Testis (tissue), 3 donors: ENCODE measurements around the gene PLET1. TPM values are rescaled to one million over a fixed set of nuclear protein-coding genes. Genes with fewer than 3 reads are reported as not detected.

Experiments used
- DNase-seq: peaks from one replicate; pipeline ENCODE4 v3.0.0-alpha.2; 2019
- H3K27ac ChIP-seq, 2 donors: fragments of 200-600 bp; sonication (generic); one replicate each; pipeline ENCODE4 v1.5.1; 2019
- H3K27me3 ChIP-seq: fragments of 200-600 bp; sonication (generic); one replicate; pipeline ENCODE4 v1.5.1; 2019
- H3K36me3 ChIP-seq: fragments of 200-600 bp; sonication (generic); one replicate; pipeline ENCODE4 v1.5.1; 2017; ENCODE audit warnings: low read depth; ENCODE audit errors: missing control alignments
- H3K4me1 ChIP-seq: fragments of 200-600 bp; sonication (generic); one replicate; pipeline ENCODE4 v1.5.1; 2019
- H3K4me3 ChIP-seq, 2 donors: fragments of 200-600 bp; sonication (generic); one replicate each; pipeline ENCODE4 v1.5.1; 2017 to 2019
- H3K9me3 ChIP-seq: fragments of 200-600 bp; sonication (generic); one replicate; pipeline ENCODE4 v1.5.1; 2017
- CTCF ChIP-seq, 3 experiments: fragments of 450-650 bp in 2 of 3; fragments of 200-600 bp in 1 of 3; sonication (generic) in 1 of 3; IDR thresholded peaks; one replicate each; pipeline ENCODE4 v1.5.1; 2016 to 2019; ENCODE audit warnings: antibody characterized with exemption in 3 of 3, mild to moderate bottlenecking in 2 of 3, moderate library complexity in 1 of 3
- POLR2A ChIP-seq: fragments of 450-650 bp; IDR thresholded peaks from one replicate; pipeline ENCODE4 v1.6.1; 2017; ENCODE audit warnings: antibody characterized with exemption, mild to moderate bottlenecking, moderate library complexity
- WGBS, 2 donors: methylation state at CpG; one replicate each; pipeline ENCODE4 v1.1.5; 2018; 5-methylcytosine and 5-hydroxymethylcytosine counted together
- intact Hi-C: fragments of 100-400 bp; cut with DNase I; formaldehyde crosslinking; loops from one replicate; pipeline ENCODE4 v1.15.1; 2023; ENCODE audit warnings: low total_unique reads
- polyA plus RNA-seq: library from polyadenylated mRNA; stranded (reverse); fragments of 350-450 nt; fragmentation: Illumina TruSeq; extraction: RNeasy Lipid Tissue Mini Kit (QIAGEN cat#74804); gene quantifications from one replicate; pipeline ENCODE4 v1.2.3, GENCODE V29; 2014; ENCODE audit warnings: low read depth, low replicate concordance; ENCODE audit not compliant: insufficient read depth
- total RNA-seq, 2 donors: library from RNA; depleted of rRNA; stranded (reverse); fragments of >200 nt; gene quantifications; one replicate each; pipeline ENCODE4 v1.2.3, GENCODE V29; 2016

PLET1 gene
- total and polyA plus RNA-seq, 3 donors from 2014 or later, result not detected

- Histone ChIP-seq H3K4me3 (no peak overlapping the region), H3K36me3 (no peaks in the 10 kb centered on the region), H3K27ac (no peak overlapping the region), H3K4me1 (peaks cover 3% of the 10 kb centered on the region), H3K27me3 (no peaks in the 10 kb centered on the region), H3K9me3 (no peaks in the 10 kb centered on the region)
- TF ChIP-seq CTCF (IDR thresholded peaks at IDR 0.05) (no peak), POLR2A (no peak)
- intact Hi-C loops, result no loop called here
- no peak for DNase-seq
- 94 to 100% methylated on average over 3 of the region's 3 CpGs for WGBS, 2 donors
Measured at GRCh38 chr11:112253605-112254242, 6.9 kb downstream of the PLET1 start.

GRCh38 chr11:112249871-112250610 lies 10.6 kb downstream of the PLET1 start:
- intact Hi-C loops, result no loop called here
- DNase-seq, result no peak
- no peak overlapping the region for H3K27ac ChIP-seq
- TF ChIP-seq CTCF (IDR thresholded peaks at IDR 0.05), result no peak
- no peak for TF ChIP-seq POLR2A
- no peaks in the 10 kb centered on the region for H3K27me3 ChIP-seq
- H3K36me3 ChIP-seq, result no peaks in the 10 kb centered on the region
- H3K4me1 ChIP-seq, result peaks cover 4% of the 10 kb centered on the region
- no peaks in the 10 kb centered on the region for H3K9me3 ChIP-seq
- 69 to 77% methylated on average over 8 of the region's 8 CpGs for WGBS, 2 donors
- no peak overlapping the region for H3K4me3 ChIP-seq

GRCh38 chr11:112248201-112248600 lies 12.5 kb downstream of the PLET1 start:
- intact Hi-C loops, result no loop called here
- no peak for DNase-seq
- H3K4me3 ChIP-seq, result no peak overlapping the region
- H3K4me1 ChIP-seq, result peaks cover 4% of the 10 kb centered on the region
- H3K27me3 ChIP-seq, result no peaks in the 10 kb centered on the region
- WGBS, 2 donors, result 84 to 93% methylated on average over 2 of the region's 2 CpGs
- TF ChIP-seq POLR2A (no peak), CTCF (IDR thresholded peaks at IDR 0.05) (no peak)
- H3K36me3 ChIP-seq, result no peaks in the 10 kb centered on the region
- H3K9me3 ChIP-seq, result no peaks in the 10 kb centered on the region
- no peak overlapping the region for H3K27ac ChIP-seq

GRCh38 chr11:112247201-112247600 lies 13.5 kb downstream of the PLET1 start:
- H3K27me3 ChIP-seq, result no peaks in the 10 kb centered on the region
- H3K27ac ChIP-seq, result no peak overlapping the region
- TF ChIP-seq CTCF (IDR thresholded peaks at IDR 0.05) (no peak), POLR2A (no peak)
- intact Hi-C loops, result no loop called here
- no peaks in the 10 kb centered on the region for H3K36me3 ChIP-seq
- WGBS, 2 donors, result 80 to 87% methylated on average over 4 of the region's 4 CpGs
- no peak for DNase-seq
- no peak overlapping the region for H3K4me3 ChIP-seq
- peaks cover 4% of the 10 kb centered on the region for H3K4me1 ChIP-seq
- H3K9me3 ChIP-seq, result no peaks in the 10 kb centered on the region
